T-helper 2 cell (primary cell): ENCODE data around the gene KRTAP1-5.
"Not testable (repeated sequence)": the region's sequence is repeated elsewhere in the genome, so short reads cannot be mapped to it uniquely, and the experiment has no call there.

ENCODE experiments used
- DNase-seq, 5 experiments: peaks; one replicate each; pipeline versions ENCODE4 v3.0.0 to v3.0.0-alpha.2; 2012 to 2022

The KRTAP1-5 gene

GRCh38 chr17:41002814-41003213 lies 24.2 kb downstream of the KRTAP1-5 start:
- DNase-seq: no peak

GRCh38 chr17:41001795-41002194 lies 25.2 kb downstream of the KRTAP1-5 start:
- DNase-seq: no peak

- not testable (repeated sequence) for DNase-seq
Observed at GRCh38 chr17:40999563-40999962, 27.4 kb downstream of the KRTAP1-5 start, which contains the start of gene KRTAP3-2. TSS of gene KRTAP3-2 (minus strand) at chr17:40999906. CDS start at chr17:40999853, 53 bp downstream.

- no peak for DNase-seq
Observed at GRCh38 chr17:40997361-40997760, 29.6 kb downstream of the KRTAP1-5 start.

GRCh38 chr17:40996829-40997228 lies 30.2 kb downstream of the KRTAP1-5 start:
- no peak for DNase-seq

GRCh38 chr17:40995116-40995515 lies 31.9 kb downstream of the KRTAP1-5 start:
- DNase-seq: no peak

- DNase-seq: no peak
Observed at GRCh38 chr17:40993839-40994238, 33.2 kb downstream of the KRTAP1-5 start, which contains the start of gene KRTAP3-3. TSS of gene KRTAP3-3 (minus strand) at chr17:40994164. CDS start at chr17:40994097, 67 bp downstream.

GRCh38 chr17:40993084-40993483 lies 33.9 kb downstream of the KRTAP1-5 start:
- no peak for DNase-seq

- DNase-seq: no peak
Observed at GRCh38 chr17:40992666-40993065, 34.3 kb downstream of the KRTAP1-5 start.

- DNase-seq: no peak
Observed at GRCh38 chr17:40986920-40987319, 40.1 kb downstream of the KRTAP1-5 start.

- no peak for DNase-seq
Observed at GRCh38 chr17:40984226-40984625, 42.8 kb downstream of the KRTAP1-5 start, which contains the start of gene KRT40. TSS of gene KRT40 (minus strand) at chr17:40984326. CDS start at chr17:40984273, 53 bp downstream.

GRCh38 chr17:40981115-40981514 lies 45.9 kb downstream of the KRTAP1-5 start:
- no peak for DNase-seq

- no peak for DNase-seq
Observed at GRCh38 chr17:40980596-40980995, 46.4 kb downstream of the KRTAP1-5 start.

GRCh38 chr17:40980117-40980516 lies 46.9 kb downstream of the KRTAP1-5 start:
- no peak for DNase-seq

- DNase-seq: no peak
Observed at GRCh38 chr17:40978575-40979151, 48.3 kb downstream of the KRTAP1-5 start.
